HCT116 (cell line): ENCODE data around the gene NLRP6. TPM values are rescaled to one million over a fixed set of nuclear protein-coding genes. Genes with fewer than 3 reads are reported as not detected.
"Not testable (repeated sequence)": the region's sequence is repeated elsewhere in the genome, so short reads cannot be mapped to it uniquely, and the experiment has no call there.

Source experiments
- ATAC-seq: fragments of 200-7000 bp; cut with Tn5 transposase; 2 replicates; pipeline ENCODE4 v1.9.1; 2020; ENCODE audit warnings: mild to moderate bottlenecking, moderate library complexity
- BruUV-seq: library from RNA; stranded (reverse); fragments of 400-500 nt; replicated peaks from 2 replicates; lab custom pipeline; 2021; lab: Mats Ljungman, UMichigan
- CTCF ChIA-PET: fragments of 300-600 bp; sonication (Branson Sonifier 250); formaldehyde crosslinking; loops from one replicate; lab custom pipeline; 2021; ENCODE audit warnings: antibody characterized with exemption; lab: Charles Lee
- POLR2A ChIA-PET: fragments of 300-600, 350-600 bp; sonication (Branson Sonifier 250); formaldehyde crosslinking; loops from one replicate; lab custom pipeline; 2021; ENCODE audit warnings: antibody characterized with exemption; lab: Charles Lee
- RAD21 ChIA-PET, 2 experiments: fragments of 300-600 bp; sonication (Branson Sonifier 250); formaldehyde crosslinking; loops; one replicate each; lab custom pipeline; 2023; ENCODE audit warnings: low total read pairs in 2 of 2; ENCODE audit not compliant: uncharacterized antibody in 2 of 2, unreplicated experiment in 2 of 2, low non-redundant PET in 1 of 2; lab: Charles Lee
- DNase-seq: peaks from one replicate; pipeline ENCODE4 v3.0.0-alpha.2; 2010; ENCODE audit warnings: low read depth, low spot score
- H2AFZ ChIP-seq: fragments of 200-600 bp; shearing (Covaris generic), sonication (generic); 2 replicates; pipeline ENCODE4 v1.6.1; 2017; ENCODE audit warnings: low read depth, mixed run types, mixed read lengths, antibody characterized with exemption, low read length; ENCODE audit not compliant: poor library complexity, severe bottlenecking
- H3K27ac ChIP-seq: 2 replicates; pipeline ENCODE4 v1.5.1; 2012; ENCODE audit warnings: low read depth, low read length
- H3K27me3 ChIP-seq: fragments of 200-600 bp; sonication (generic); 2 replicates; pipeline ENCODE4 v1.6.1; 2016; ENCODE audit warnings: mixed run types, low read length, mixed read lengths; ENCODE audit not compliant: insufficient read depth
- H3K36me3 ChIP-seq, 2 experiments: fragments of 200-500 bp in 1 of 2; fragments of 200-600 bp in 1 of 2; sonication (Bioruptor generic) in 1 of 2; sonication (generic) in 1 of 2; 2 replicates each; pipeline versions ENCODE4 v1.5.1 to v1.6.1; 2014 to 2016; ENCODE audit warnings: low read length in 2 of 2, inconsistent platforms in 1 of 2, mixed read lengths in 1 of 2, mixed run types in 1 of 2; ENCODE audit not compliant: insufficient read depth in 2 of 2, control insufficient read depth in 1 of 2
- H3K4me1 ChIP-seq, 2 experiments: fragments of 200-600 bp in 1 of 2; sonication (generic) in 1 of 2; 2 replicates each; pipeline versions ENCODE4 v1.5.1 to v1.6.1; 2012 to 2017; ENCODE audit warnings: low read length in 2 of 2, inconsistent platforms in 1 of 2, mild to moderate bottlenecking in 1 of 2, mixed read lengths in 1 of 2, mixed run types in 1 of 2, moderate library complexity in 1 of 2; ENCODE audit not compliant: insufficient read depth in 2 of 2, control insufficient read depth in 1 of 2
- H3K4me2 ChIP-seq: fragments of 200-600 bp; sonication (generic); 2 replicates; pipeline ENCODE4 v1.6.1; 2017; ENCODE audit warnings: mixed run types, low read length, mixed read lengths
- H3K4me3 ChIP-seq, 2 experiments: fragments of 200-600 bp in 1 of 2; sonication (generic) in 1 of 2; replicated peaks in 1 of 2; 2 replicates each; pipeline ENCODE4 v1.5.1; 2011 to 2016; ENCODE audit warnings: low read length in 2 of 2, control low read depth in 1 of 2, low read depth in 1 of 2, mild to moderate bottlenecking in 1 of 2, mixed read lengths in 1 of 2, mixed run types in 1 of 2
- H3K79me2 ChIP-seq: fragments of 200-600 bp; sonication (generic); 2 replicates; pipeline ENCODE4 v1.6.1; 2017; ENCODE audit warnings: mild to moderate bottlenecking, mixed run types, low read length, moderate library complexity, mixed read lengths; ENCODE audit not compliant: insufficient read depth
- H3K9ac ChIP-seq: fragments of 200-600 bp; sonication (generic); 2 replicates; pipeline ENCODE4 v1.6.1; 2016; ENCODE audit warnings: low read length, mixed read lengths
- H3K9me2 ChIP-seq: fragments of 200-600 bp; sonication (generic), shearing (Covaris generic); 2 replicates; pipeline ENCODE4 v1.6.1; 2017; ENCODE audit warnings: mixed run types, mild to moderate bottlenecking, moderate library complexity; ENCODE audit not compliant: insufficient read depth
- H3K9me3 ChIP-seq, 2 experiments: fragments of 200-500 bp in 1 of 2; fragments of 200-600 bp in 1 of 2; sonication (Bioruptor generic) in 1 of 2; sonication (generic) in 1 of 2; 2 replicates each; pipeline ENCODE4 v1.6.1; 2014 to 2017; ENCODE audit warnings: low read length in 2 of 2, mixed read lengths in 2 of 2, inconsistent platforms in 1 of 2, low read depth in 1 of 2, mild to moderate bottlenecking in 1 of 2, mixed run types in 1 of 2, moderate library complexity in 1 of 2; ENCODE audit not compliant: control insufficient read depth in 1 of 2, insufficient read depth in 1 of 2
- H4K20me1 ChIP-seq: fragments of 200-600 bp; sonication (generic), shearing (Covaris generic); 2 replicates; pipeline ENCODE4 v1.6.1; 2017; ENCODE audit warnings: mixed run types, mild to moderate bottlenecking, moderate library complexity; ENCODE audit not compliant: insufficient read depth
- RAD21 ChIP-seq: IDR thresholded peaks from 2 replicates; pipeline ENCODE4 v1.6.1; 2012; ENCODE audit warnings: low read depth, mild to moderate bottlenecking
- intact Hi-C: fragments of 100-400 bp; cut with micrococcal nuclease; formaldehyde crosslinking; loops from 2 replicates; pipeline ENCODE4 v1.10.0; 2022
- total RNA-seq: library from RNA; stranded (reverse); gene quantifications from one replicate; pipeline ENCODE4 v1.2.1, GENCODE V29; 2021; ENCODE audit not compliant: unreplicated experiment

The NLRP6 gene
- total RNA-seq, 1 experiment from 2014 or later = not detected

DNA sequence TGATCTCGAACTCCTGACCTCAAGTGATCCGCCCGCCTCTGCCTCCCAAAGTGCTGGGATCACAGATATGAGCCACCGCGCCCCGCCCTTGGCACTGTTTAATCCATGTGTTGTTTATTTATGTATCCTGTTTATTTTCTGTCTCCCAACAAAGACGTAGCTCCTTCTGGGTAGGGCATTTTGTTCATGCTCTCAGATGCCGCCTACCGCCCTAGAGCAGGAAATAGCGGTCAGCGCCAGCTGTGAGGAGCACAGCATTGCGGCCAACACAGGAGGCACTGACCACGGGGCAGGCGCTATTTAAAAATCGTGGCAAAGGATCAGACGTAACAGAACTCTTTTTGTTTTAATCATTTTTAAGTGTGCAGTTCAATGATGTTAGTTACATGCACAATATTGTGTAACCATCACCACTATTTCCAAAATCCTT, 9.5 kb upstream of the NLRP6 start:
- peaks cover 8 to 12% of the 10 kb centered on the region in 2 experiments for H3K4me1 ChIP-seq
- H3K9me2 ChIP-seq, H3K9ac ChIP-seq, H3K36me3 ChIP-seq, BruUV-seq, H3K79me2 ChIP-seq, DNase-seq, POLR2A ChIA-PET, H3K4me3 ChIP-seq, intact Hi-C loops, H4K20me1 ChIP-seq, H3K4me2 ChIP-seq, H2AFZ ChIP-seq, ATAC-seq, H3K27ac ChIP-seq, H3K9me3 ChIP-seq, RAD21 ChIA-PET, H3K27me3 ChIP-seq, CTCF ChIA-PET: not testable (repeated sequence)

DNA sequence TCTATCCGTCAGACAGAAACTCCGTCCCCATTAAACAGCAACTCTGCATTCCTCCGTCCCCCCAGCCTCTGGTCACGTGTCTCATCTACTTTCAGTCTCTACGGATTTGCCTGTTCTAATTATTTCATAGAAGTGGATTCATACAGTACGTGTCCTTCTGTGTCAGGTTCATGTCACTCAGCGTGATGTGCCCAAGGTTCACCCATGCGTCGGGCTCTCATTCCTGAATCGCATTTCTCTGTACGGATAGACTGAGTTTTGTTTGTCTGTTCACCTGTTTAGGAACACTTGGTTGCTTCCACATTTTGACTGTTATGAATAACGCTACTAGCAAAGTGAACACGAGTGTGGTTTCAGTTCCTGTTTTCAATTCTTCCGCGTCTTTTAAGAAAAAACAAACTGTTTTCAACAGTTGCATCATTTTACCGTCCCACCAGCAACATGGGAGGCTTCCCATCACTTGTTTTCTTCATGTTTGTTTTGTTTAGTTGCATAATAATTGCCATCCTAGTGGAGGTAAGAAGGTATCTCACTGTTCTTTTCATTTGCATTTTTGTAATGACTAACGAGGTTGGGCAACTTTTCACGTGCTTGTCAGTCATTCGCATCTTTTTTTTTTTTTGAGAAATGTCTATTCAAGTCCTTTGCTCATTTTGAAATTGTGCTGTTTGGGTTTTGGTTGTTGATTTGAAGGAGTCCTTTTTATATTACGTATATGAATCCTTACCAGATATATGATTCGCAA, 8.9 kb upstream of the NLRP6 start:
- intact Hi-C loops = no loop called here
- ATAC-seq = no peak
- no peak overlapping the region for H3K4me3 ChIP-seq
- no peak overlapping the region for H3K27ac ChIP-seq
- no peak for DNase-seq
- H3K4me1 ChIP-seq = peaks cover 8 to 12% of the 10 kb centered on the region in 2 experiments
- TF ChIP-seq RAD21 = no peak
- RAD21 ChIA-PET = no interaction called here
- no peaks in the 10 kb centered on the region for H3K79me2 ChIP-seq
- no peaks in the 10 kb centered on the region for H3K36me3 ChIP-seq
- no peaks in the 10 kb centered on the region for H4K20me1 ChIP-seq
- POLR2A ChIA-PET = no interaction called here
- no peak overlapping the region for H2AFZ ChIP-seq
- CTCF ChIA-PET = no interaction called here
- no peaks in the 10 kb centered on the region for H3K9me3 ChIP-seq
- no TSS peak for BruUV-seq
- no peaks in the 10 kb centered on the region for H3K27me3 ChIP-seq
- no peaks in the 10 kb centered on the region for H3K9me2 ChIP-seq
- no peak overlapping the region for H3K9ac ChIP-seq
- no peak overlapping the region for H3K4me2 ChIP-seq
